Liver (tissue), 9 donors: ENCODE data around the gene CPAMD8. TPM values are rescaled to one million over a fixed set of nuclear protein-coding genes. Genes with fewer than 3 reads are reported as not detected.

Experiments
- DNase-seq: peaks from one replicate; pipeline ENCODE4 v3.0.0-alpha.2; 2017; ENCODE audit warnings: low spot score
- H3K27ac ChIP-seq, 2 donors: one replicate each; pipeline ENCODE4 v1.7.0; 2013; ENCODE audit warnings: inconsistent platforms in 2 of 2, low read length in 2 of 2, control low read depth in 1 of 2, low read depth in 1 of 2, mild to moderate bottlenecking in 1 of 2
- H3K27me3 ChIP-seq, 4 donors: one replicate each; pipeline versions ENCODE4 v1.6.1 to v1.7.0; 2013; ENCODE audit warnings: low read length in 3 of 4, inconsistent platforms in 1 of 4, mild to moderate bottlenecking in 1 of 4, moderate library complexity in 1 of 4; ENCODE audit not compliant: control insufficient read depth in 4 of 4, insufficient read depth in 4 of 4
- H3K36me3 ChIP-seq, 4 donors: one replicate each; pipeline versions ENCODE4 v1.6.1 to v1.7.0; 2013; ENCODE audit warnings: low read length in 3 of 4, mild to moderate bottlenecking in 3 of 4, low read depth in 1 of 4, moderate library complexity in 1 of 4; ENCODE audit not compliant: control insufficient read depth in 4 of 4, insufficient read depth in 3 of 4
- H3K4me1 ChIP-seq, 4 donors: one replicate each; pipeline versions ENCODE4 v1.6.1 to v1.7.0; 2013; ENCODE audit warnings: low read length in 3 of 4, mild to moderate bottlenecking in 3 of 4, moderate library complexity in 1 of 4; ENCODE audit not compliant: control insufficient read depth in 4 of 4, insufficient read depth in 4 of 4
- H3K4me3 ChIP-seq, 3 donors: one replicate each; pipeline versions ENCODE4 v1.6.1 to v1.7.0; 2013; ENCODE audit warnings: low read length in 3 of 3, control low read depth in 1 of 3, low read depth in 1 of 3, mild to moderate bottlenecking in 1 of 3
- H3K9ac ChIP-seq, 2 donors: one replicate each; pipeline ENCODE4 v1.7.0; 2013; ENCODE audit warnings: low read length in 2 of 2, mild to moderate bottlenecking in 2 of 2, moderate library complexity in 2 of 2, control low read depth in 1 of 2, low read depth in 1 of 2
- H3K9me3 ChIP-seq, 4 donors: one replicate each; pipeline versions ENCODE4 v1.6.1 to v1.7.0; 2013; ENCODE audit warnings: low read length in 3 of 4; ENCODE audit not compliant: control insufficient read depth in 4 of 4
- ATF3 ChIP-seq: IDR thresholded peaks from 2 replicates; pipeline ENCODE4 v1.6.1; 2016; ENCODE audit warnings: antibody characterized with exemption
- CTCF ChIP-seq: fragments of 150-350 bp; IDR thresholded peaks from 2 replicates; pipeline ENCODE4 v1.5.1; 2017; ENCODE audit warnings: improper control_type of control experiment, low read depth, low read length; ENCODE audit not compliant: missing input control
- EGR1 ChIP-seq, 2 donors: IDR thresholded peaks; 2 replicates each; pipeline ENCODE4 v1.6.1; 2016 to 2018; ENCODE audit warnings: antibody characterized with exemption in 2 of 2, low read depth in 2 of 2
- FOXA2 ChIP-seq: IDR thresholded peaks from 2 replicates; pipeline ENCODE4 v1.6.1; 2016; ENCODE audit warnings: antibody characterized with exemption
- GABPA ChIP-seq, 2 donors: IDR thresholded peaks in 1 of 2; conservative IDR thresholded peaks in 1 of 2; 2 replicates each; pipeline ENCODE4 v1.6.1; 2016; ENCODE audit warnings: antibody characterized with exemption in 2 of 2, mild to moderate bottlenecking in 1 of 2, moderate library complexity in 1 of 2
- HNF4A ChIP-seq, 2 donors: conservative IDR thresholded peaks; 2 replicates each; pipeline ENCODE4 v1.6.1; 2016; ENCODE audit warnings: antibody characterized with exemption in 2 of 2, mild to moderate bottlenecking in 2 of 2
- HNF4G ChIP-seq: IDR thresholded peaks from 2 replicates; pipeline ENCODE4 v1.6.1; 2016; ENCODE audit warnings: antibody characterized with exemption
- JUND ChIP-seq, 2 donors: IDR thresholded peaks; 2 replicates each; pipeline ENCODE4 v1.6.1; 2016; ENCODE audit warnings: antibody characterized with exemption in 2 of 2
- MAX ChIP-seq: IDR thresholded peaks from 2 replicates; pipeline ENCODE4 v1.6.1; 2016; ENCODE audit warnings: antibody characterized with exemption
- NR2F2 ChIP-seq: IDR thresholded peaks from 2 replicates; pipeline ENCODE4 v1.6.1; 2016; ENCODE audit warnings: antibody characterized with exemption
- RAD21 ChIP-seq, 2 donors: IDR thresholded peaks; 2 replicates each; pipeline ENCODE4 v1.6.1; 2016; ENCODE audit warnings: antibody characterized with exemption in 2 of 2, mild to moderate bottlenecking in 2 of 2
- RXRA ChIP-seq, 2 donors: IDR thresholded peaks; 2 replicates each; pipeline ENCODE4 v1.6.1; 2017 to 2018; ENCODE audit warnings: antibody characterized with exemption in 2 of 2, mild to moderate bottlenecking in 1 of 2
- SP1 ChIP-seq: IDR thresholded peaks from 2 replicates; pipeline ENCODE4 v1.6.1; 2018; ENCODE audit warnings: antibody characterized with exemption, mild to moderate bottlenecking
- TAF1 ChIP-seq: conservative IDR thresholded peaks from 2 replicates; pipeline ENCODE4 v1.6.1; 2016; ENCODE audit warnings: antibody characterized with exemption, mild to moderate bottlenecking
- YY1 ChIP-seq: IDR thresholded peaks from 2 replicates; pipeline ENCODE4 v1.6.1; 2016; ENCODE audit warnings: antibody characterized with exemption, mild to moderate bottlenecking
- WGBS: extraction: QIAGEN DNeasy Blood & Tissue Kit; methylation state at CpG from one replicate; pipeline ENCODE4 v1.1.7; 2013; 5-methylcytosine and 5-hydroxymethylcytosine counted together
- polyA plus RNA-seq, 2 donors: library from polyadenylated mRNA; stranded (reverse) in 1 of 2; unstranded in 1 of 2; fragments of 200-250 nt in 1 of 2; fragments of >200 nt in 1 of 2; fragmentation: Nextera tagmentation in 1 of 2; extraction: Ambion mirVana in 1 of 2; gene quantifications; one replicate each; pipeline versions ENCODE4 v1.2.1 to v1.2.3, GENCODE V29; 2013 to 2015
- total RNA-seq, 2 donors: library from RNA; depleted of rRNA; stranded (reverse); fragments of >200 nt; gene quantifications; one replicate each; pipeline ENCODE4 v1.2.3, GENCODE V29; 2014
- TF ChIP-seq, protein P1 (sequence below): IDR thresholded peaks from 2 replicates; pipeline ENCODE4 v1.6.1; 2016; ENCODE audit warnings: antibody characterized with exemption
- TF ChIP-seq, protein P2 (sequence below): IDR thresholded peaks from 2 replicates; pipeline ENCODE4 v1.6.1; 2016; ENCODE audit warnings: antibody characterized with exemption, mild to moderate bottlenecking
- donor health status: healthy.
- donor health status: healthy.
- donor health status: healthy.
- donor health status: healthy.
- donor health status: healthy.

The CPAMD8 gene
- total and polyA plus RNA-seq, 4 donors: 0.92 to 1.4 (median 1.1) TPM

DNA sequence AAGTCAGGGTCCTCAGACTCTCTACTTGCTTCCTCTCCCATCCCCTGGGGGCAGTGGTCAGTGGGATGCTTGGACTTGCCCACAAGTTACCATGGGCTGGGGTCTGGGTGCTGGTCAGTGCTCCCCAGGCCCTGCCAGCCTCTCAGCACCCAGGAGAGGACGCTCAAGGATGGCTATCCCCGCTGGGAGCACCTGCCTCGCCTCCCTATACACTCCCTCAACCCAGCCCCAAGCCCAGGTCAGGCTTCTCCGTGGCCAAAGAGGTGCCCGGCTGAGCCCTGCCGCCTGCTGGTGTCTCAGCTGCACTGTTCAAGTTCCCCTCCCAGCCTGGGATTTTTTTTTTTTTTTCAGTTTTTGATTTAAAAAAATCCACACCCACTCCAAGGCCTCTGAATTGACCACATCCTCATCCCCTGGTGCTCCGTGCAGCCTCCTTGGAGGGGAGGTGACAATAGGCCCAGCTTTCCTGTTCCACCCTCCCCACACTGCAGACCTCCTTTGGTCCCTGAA lies 127.0 kb downstream of the CPAMD8 start:
- no peak for DNase-seq
- TF ChIP-seq TAF1 (no peak), RAD21 (IDR thresholded peaks at IDR 0.05) (peak; percentile 60 to 81), CTCF (peak; percentile 45), SP1 (no peak)

DNA sequence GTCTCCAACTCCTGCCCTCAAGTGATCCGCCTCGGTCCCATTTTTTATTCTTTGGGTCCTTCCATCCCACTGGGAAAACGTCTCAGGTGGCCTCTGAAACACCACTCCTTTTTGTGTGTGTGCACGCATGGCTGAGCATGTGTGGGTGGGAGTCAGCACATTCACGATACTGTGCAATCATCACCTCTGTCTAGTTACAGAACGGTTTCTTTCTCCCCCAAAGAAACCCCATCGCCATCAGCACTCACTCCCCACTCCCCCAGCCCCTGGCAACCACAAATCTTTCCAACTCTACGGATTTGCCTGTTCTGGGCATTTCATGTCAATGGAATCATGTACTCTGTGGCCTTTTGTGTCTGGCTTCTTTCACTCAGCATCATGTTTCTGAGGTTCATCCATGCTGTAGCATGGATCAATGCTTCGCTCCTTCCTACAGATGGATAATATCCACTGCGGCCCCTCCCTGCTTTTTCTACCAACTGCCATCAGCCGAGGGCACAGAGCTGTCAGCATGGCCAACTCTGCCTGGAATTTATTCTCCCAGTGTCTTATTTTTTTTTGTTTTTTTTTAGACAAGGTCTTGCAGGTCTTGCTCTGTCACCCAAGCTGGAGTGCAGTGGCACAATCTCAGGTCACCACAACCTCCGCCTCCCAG lies 128.1 kb downstream of the CPAMD8 start:
- no peak overlapping the region for H3K9ac ChIP-seq
- WGBS: 87% methylated on average over 12 of the region's 12 CpGs
- no peak overlapping the region for H3K27ac ChIP-seq
- no peaks in the 10 kb centered on the region for H3K36me3 ChIP-seq
- H3K4me3 ChIP-seq: no peak overlapping the region
- H3K27me3 ChIP-seq: peaks cover 0 to 3% (median under 1%) of the 10 kb centered on the region in 4 donors
- no peak for TF ChIP-seq FOXA2
- TF ChIP-seq GABPA (IDR thresholded peaks at IDR 0.05 in 1 of 2, conservative IDR thresholded peaks at IDR 0.05 in 1 of 2): no peak
- no peak for TF ChIP-seq JUND (IDR thresholded peaks at IDR 0.05)
- no peak for TF ChIP-seq TAF1
- TF ChIP-seq YY1: no peak
- TF ChIP-seq RAD21 (IDR thresholded peaks at IDR 0.05): no peak
- TF ChIP-seq HNF4A (conservative IDR thresholded peaks at IDR 0.05): no peak
- no peak for TF ChIP-seq EGR1 (IDR thresholded peaks at IDR 0.05; ENCODE audit: low read depth in 2 of 2)
- TF ChIP-seq ATF3: no peak
- TF ChIP-seq SP1: no peak
- TF ChIP-seq HNF4G: no peak
- no peak for TF ChIP-seq NR2F2
- no peaks in the 10 kb centered on the region for H3K9me3 ChIP-seq
- H3K4me1 ChIP-seq: peaks cover 0 to 6% (median 4%) of the 10 kb centered on the region in 4 donors
- no peak for DNase-seq

More for the DNA sequence above, 127.0 kb downstream of the CPAMD8 start:
- Histone ChIP-seq H3K9me3 (no peaks in the 10 kb centered on the region), H3K27me3 (peaks cover 0 to 3% (median under 1%) of the 10 kb centered on the region in 4 donors), H3K36me3 (no peaks in the 10 kb centered on the region), H3K27ac (no peak overlapping the region), H3K9ac (no peak overlapping the region), H3K4me1 (peaks cover 0 to 6% (median 4%) of the 10 kb centered on the region in 4 donors), H3K4me3 (no peak overlapping the region)
- WGBS: 27% methylated on average over 7 of the region's 7 CpGs

DNA sequence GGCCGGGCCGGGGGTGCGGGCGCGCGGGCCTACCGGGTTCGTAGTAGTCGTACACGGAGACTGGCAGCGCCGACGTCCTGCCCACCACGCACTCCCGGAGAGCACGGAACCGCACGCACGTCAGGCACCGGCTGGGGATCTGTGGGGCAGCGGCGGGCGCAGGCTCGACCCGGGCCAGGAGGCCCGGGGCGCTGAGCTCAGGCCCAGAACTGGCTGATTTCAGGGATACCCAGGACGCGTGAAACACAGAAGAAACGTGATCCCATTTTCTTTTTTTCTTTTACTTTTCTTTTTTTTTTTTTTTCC lies 128.8 kb downstream of the CPAMD8 start:
- 18% methylated on average over 30 of the region's 30 CpGs for WGBS
- H3K9ac ChIP-seq: no peak overlapping the region
- no peak for TF ChIP-seq RAD21 (IDR thresholded peaks at IDR 0.05)
- TF ChIP-seq RXRA (IDR thresholded peaks at IDR 0.05): no peak
- no peak for TF ChIP-seq MAX
- TF ChIP-seq HNF4G: no peak
- no peak for TF ChIP-seq EGR1 (IDR thresholded peaks at IDR 0.05; ENCODE audit: low read depth in 2 of 2)
- TF ChIP-seq FOXA2: no peak
- TF ChIP-seq SP1: no peak
- TF ChIP-seq, protein P1, sequence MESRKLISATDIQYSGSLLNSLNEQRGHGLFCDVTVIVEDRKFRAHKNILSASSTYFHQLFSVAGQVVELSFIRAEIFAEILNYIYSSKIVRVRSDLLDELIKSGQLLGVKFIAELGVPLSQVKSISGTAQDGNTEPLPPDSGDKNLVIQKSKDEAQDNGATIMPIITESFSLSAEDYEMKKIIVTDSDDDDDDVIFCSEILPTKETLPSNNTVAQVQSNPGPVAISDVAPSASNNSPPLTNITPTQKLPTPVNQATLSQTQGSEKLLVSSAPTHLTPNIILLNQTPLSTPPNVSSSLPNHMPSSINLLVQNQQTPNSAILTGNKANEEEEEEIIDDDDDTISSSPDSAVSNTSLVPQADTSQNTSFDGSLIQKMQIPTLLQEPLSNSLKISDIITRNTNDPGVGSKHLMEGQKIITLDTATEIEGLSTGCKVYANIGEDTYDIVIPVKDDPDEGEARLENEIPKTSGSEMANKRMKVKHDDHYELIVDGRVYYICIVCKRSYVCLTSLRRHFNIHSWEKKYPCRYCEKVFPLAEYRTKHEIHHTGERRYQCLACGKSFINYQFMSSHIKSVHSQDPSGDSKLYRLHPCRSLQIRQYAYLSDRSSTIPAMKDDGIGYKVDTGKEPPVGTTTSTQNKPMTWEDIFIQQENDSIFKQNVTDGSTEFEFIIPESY: no peak
- TF ChIP-seq, protein P2, sequence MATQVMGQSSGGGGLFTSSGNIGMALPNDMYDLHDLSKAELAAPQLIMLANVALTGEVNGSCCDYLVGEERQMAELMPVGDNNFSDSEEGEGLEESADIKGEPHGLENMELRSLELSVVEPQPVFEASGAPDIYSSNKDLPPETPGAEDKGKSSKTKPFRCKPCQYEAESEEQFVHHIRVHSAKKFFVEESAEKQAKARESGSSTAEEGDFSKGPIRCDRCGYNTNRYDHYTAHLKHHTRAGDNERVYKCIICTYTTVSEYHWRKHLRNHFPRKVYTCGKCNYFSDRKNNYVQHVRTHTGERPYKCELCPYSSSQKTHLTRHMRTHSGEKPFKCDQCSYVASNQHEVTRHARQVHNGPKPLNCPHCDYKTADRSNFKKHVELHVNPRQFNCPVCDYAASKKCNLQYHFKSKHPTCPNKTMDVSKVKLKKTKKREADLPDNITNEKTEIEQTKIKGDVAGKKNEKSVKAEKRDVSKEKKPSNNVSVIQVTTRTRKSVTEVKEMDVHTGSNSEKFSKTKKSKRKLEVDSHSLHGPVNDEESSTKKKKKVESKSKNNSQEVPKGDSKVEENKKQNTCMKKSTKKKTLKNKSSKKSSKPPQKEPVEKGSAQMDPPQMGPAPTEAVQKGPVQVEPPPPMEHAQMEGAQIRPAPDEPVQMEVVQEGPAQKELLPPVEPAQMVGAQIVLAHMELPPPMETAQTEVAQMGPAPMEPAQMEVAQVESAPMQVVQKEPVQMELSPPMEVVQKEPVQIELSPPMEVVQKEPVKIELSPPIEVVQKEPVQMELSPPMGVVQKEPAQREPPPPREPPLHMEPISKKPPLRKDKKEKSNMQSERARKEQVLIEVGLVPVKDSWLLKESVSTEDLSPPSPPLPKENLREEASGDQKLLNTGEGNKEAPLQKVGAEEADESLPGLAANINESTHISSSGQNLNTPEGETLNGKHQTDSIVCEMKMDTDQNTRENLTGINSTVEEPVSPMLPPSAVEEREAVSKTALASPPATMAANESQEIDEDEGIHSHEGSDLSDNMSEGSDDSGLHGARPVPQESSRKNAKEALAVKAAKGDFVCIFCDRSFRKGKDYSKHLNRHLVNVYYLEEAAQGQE: no peak
- no peak for TF ChIP-seq YY1
- no peak for TF ChIP-seq ATF3

More for the DNA sequence above, 128.8 kb downstream of the CPAMD8 start:
- no peak for DNase-seq
- peak overlapping the region in 1 of 3 donors; percentile 46 for H3K4me3 ChIP-seq
- H3K4me1 ChIP-seq: peaks cover 0 to 6% (median 4%) of the 10 kb centered on the region in 4 donors
- peak overlapping the region in 1 of 2 donors; percentile 61 for H3K27ac ChIP-seq
- peaks cover 0 to 3% (median under 1%) of the 10 kb centered on the region in 4 donors for H3K27me3 ChIP-seq
- no peaks in the 10 kb centered on the region for H3K36me3 ChIP-seq
- no peaks in the 10 kb centered on the region for H3K9me3 ChIP-seq
